HepG2 (cell line): Measurements from ENCODE around the gene GON4L.

Experiments used
- CTCF ChIP-seq: sonication (generic); formaldehyde crosslinking; IDR thresholded peaks from 2 replicates; pipeline ENCODE4 v1.5.0; 2020; ENCODE audit warnings: mild to moderate bottlenecking, missing genetic modification reagents, moderate library complexity
- ISX ChIP-seq: sonication (generic); formaldehyde crosslinking; conservative IDR thresholded peaks from 2 replicates; pipeline ENCODE4 v1.5.0; 2020; ENCODE audit warnings: missing genetic modification reagents
- MED8 ChIP-seq: sonication (generic); formaldehyde crosslinking; IDR thresholded peaks from 2 replicates; pipeline ENCODE4 v1.8.1; 2023; ENCODE audit warnings: mild to moderate bottlenecking, missing genetic modification reagents; ENCODE audit not compliant: insufficient replicate concordance
- NR2F6 ChIP-seq, 2 experiments: IDR thresholded peaks; 2 replicates each; pipeline ENCODE4 v1.6.1; 2016; ENCODE audit warnings: antibody characterized with exemption in 1 of 2, mild to moderate bottlenecking in 1 of 2
- POLR2AphosphoS2 ChIP-seq: IDR thresholded peaks from 2 replicates; pipeline ENCODE4 v1.6.1; 2011; ENCODE audit warnings: low read depth, low read length, improper control_type of control experiment
- POLR2AphosphoS5 ChIP-seq: IDR thresholded peaks from 2 replicates; pipeline ENCODE4 v1.6.1; 2012; ENCODE audit warnings: low read depth, low read length
- RBFOX2 ChIP-seq: fragments of 200-400 bp; formaldehyde crosslinking; IDR thresholded peaks from 2 replicates; pipeline ENCODE4 v1.6.1; 2017; ENCODE audit warnings: low read depth, mild to moderate bottlenecking, low read length
- SALL2 ChIP-seq: sonication (generic); formaldehyde crosslinking; IDR thresholded peaks from 2 replicates; pipeline ENCODE4 v1.8.1; 2023; ENCODE audit warnings: mild to moderate bottlenecking, missing genetic modification reagents, inconsistent platforms
- ZNF530 ChIP-seq: sonication (generic); formaldehyde crosslinking; IDR thresholded peaks from 2 replicates; pipeline ENCODE4 v1.5.0; 2020; ENCODE audit warnings: low read depth, mild to moderate bottlenecking, missing genetic modification reagents
- ZNF749 ChIP-seq: sonication (generic); formaldehyde crosslinking; IDR thresholded peaks from 2 replicates; pipeline ENCODE4 v1.8.0; 2022; ENCODE audit warnings: mild to moderate bottlenecking, missing genetic modification reagents, moderate library complexity, borderline replicate concordance

- no peak for TF ChIP-seq ISX (CRISPR knock-in tag)
- TF ChIP-seq POLR2AphosphoS5 = no peak
- no peak for TF ChIP-seq CTCF
- no peak for TF ChIP-seq ZNF530 (CRISPR knock-in tag)
- TF ChIP-seq SALL2 (CRISPR knock-in tag) = no peak
- TF ChIP-seq ZNF749 (CRISPR knock-in tag) = no peak
- no peak for TF ChIP-seq MED8 (CRISPR knock-in tag)
- TF ChIP-seq POLR2AphosphoS2 = no peak
- TF ChIP-seq NR2F6 (IDR thresholded peaks at IDR 0.05) = no peak
- TF ChIP-seq NR2F6 (CRISPR knock-in tag; IDR thresholded peaks at IDR 0.05) = no peak
- TF ChIP-seq RBFOX2 = no peak
These were observed 116.0 kb downstream of the GON4L start for GRCh38 chr1:155740995-155741394.
